ENCODE data around the gene ABCC3. TPM values are rescaled to one million over a fixed set of nuclear protein-coding genes. Genes with fewer than 3 reads are reported as not detected.

ABCC3 gene
- total RNA-seq, 4 donors from 2014 or later = 19.6 to 93.7 (median 34.1) TPM

GRCh38 chr17:50691550-50692447, 57.1 kb downstream of the ABCC3 start:
- H3K9me3 ChIP-seq = no peaks in the 10 kb centered on the region
- peaks cover 17 to 72% (median 31%) of the 10 kb centered on the region in 3 donors for H3K4me1 ChIP-seq
- TF ChIP-seq CTCF (IDR thresholded peaks at IDR 0.05) (no peak), POLR2A (IDR thresholded peaks at IDR 0.05) (no peak)
- 39 to 56% methylated on average over 5 to 6 of the region's 6 CpGs for WGBS, 2 donors
- H3K27me3 ChIP-seq = no peaks in the 10 kb centered on the region
- peak overlapping the region in 3 of 4 donors; percentile 7 to 21 (median 16) for H3K27ac ChIP-seq
- H3K4me3 ChIP-seq = no peak overlapping the region
- peaks cover 0 to 50% (median 15%) of the 10 kb centered on the region in 3 donors for H3K36me3 ChIP-seq
- intact Hi-C loops (cut with DNase I) = no loop called here
- no peak for DNase-seq

GRCh38 chr17:50692448-50693035, 57.9 kb downstream of the ABCC3 start:
- Histone ChIP-seq H3K27me3 (no peaks in the 10 kb centered on the region), H3K4me3 (no peak overlapping the region), H3K4me1 (peaks cover 15 to 72% (median 26%) of the 10 kb centered on the region in 3 donors), H3K9me3 (no peaks in the 10 kb centered on the region), H3K27ac (peak overlapping the region in 1 of 4 donors; percentile 21), H3K36me3 (peaks cover 3 to 57% (median 18%) of the 10 kb centered on the region in 3 donors)
- intact Hi-C loops (cut with DNase I) = no loop called here
- 82 to 88% methylated on average over 6 of the region's 6 CpGs for WGBS, 2 donors
- no peak for DNase-seq
- TF ChIP-seq POLR2A (IDR thresholded peaks at IDR 0.05) = no peak
- no peak for TF ChIP-seq CTCF (IDR thresholded peaks at IDR 0.05)

- Histone ChIP-seq H3K4me1 (peaks cover 15 to 77% (median 26%) of the 10 kb centered on the region in 3 donors), H3K9me3 (no peaks in the 10 kb centered on the region), H3K4me3 (no peak overlapping the region), H3K27me3 (no peaks in the 10 kb centered on the region), H3K36me3 (peaks cover 3 to 64% (median 18%) of the 10 kb centered on the region in 3 donors), H3K27ac (no peak overlapping the region)
- WGBS, 2 donors = 78 to 88% methylated on average over 5 of the region's 5 CpGs
- TF ChIP-seq POLR2A (IDR thresholded peaks at IDR 0.05) (no peak), CTCF (IDR thresholded peaks at IDR 0.05) (no peak)
- no peak for DNase-seq
- intact Hi-C loops (cut with DNase I) = no loop called here
Observed at GRCh38 chr17:50693036-50693682, 58.5 kb downstream of the ABCC3 start.

- H3K4me3 ChIP-seq = no peak overlapping the region
- 81 to 87% methylated on average over 3 of the region's 3 CpGs for WGBS, 2 donors
- TF ChIP-seq POLR2A (IDR thresholded peaks at IDR 0.05) = no peak
- TF ChIP-seq CTCF (IDR thresholded peaks at IDR 0.05) = no peak
- DNase-seq = no peak
- intact Hi-C loops (cut with DNase I) = no loop called here
- peak overlapping the region in 2 of 4 donors; percentile 56 to 60 for H3K27ac ChIP-seq
- peaks cover 0 to 73% (median 8%) of the 10 kb centered on the region in 3 donors for H3K4me1 ChIP-seq
- H3K9me3 ChIP-seq = no peaks in the 10 kb centered on the region
- peaks cover 3 to 86% (median 27%) of the 10 kb centered on the region in 3 donors for H3K36me3 ChIP-seq
- no peaks in the 10 kb centered on the region for H3K27me3 ChIP-seq
Observed at GRCh38 chr17:50696365-50696879, 61.7 kb downstream of the ABCC3 start.
